IMR-90 (cell line): ENCODE results near the gene PLXNA4.

Source experiments
- CEBPB ChIP-seq: IDR thresholded peaks from 2 replicates; pipeline ENCODE4 v1.6.1; 2012; ENCODE audit warnings: low read depth, low read length, improper control_type of control experiment
- CTCF ChIP-seq: conservative IDR thresholded peaks from 2 replicates; pipeline ENCODE4 v1.5.1; 2012; ENCODE audit warnings: mild to moderate bottlenecking, low read depth, low read length, improper control_type of control experiment
- NFE2L2 ChIP-seq: fragments of 150-350 bp; IDR thresholded peaks from 2 replicates; pipeline ENCODE4 v1.6.1; 2016; ENCODE audit warnings: low read depth, mild to moderate bottlenecking, low read length
- POLR2A ChIP-seq: IDR thresholded peaks from 2 replicates; pipeline ENCODE4 v1.6.1; 2012; ENCODE audit warnings: mild to moderate bottlenecking, low read depth, low read length
- RFX5 ChIP-seq: IDR thresholded peaks from 2 replicates; pipeline ENCODE4 v1.8.0; 2012; ENCODE audit warnings: low read depth, mild to moderate bottlenecking, low read length, moderate library complexity
- SMC3 ChIP-seq: fragments of 150-350 bp; IDR thresholded peaks from 2 replicates; pipeline ENCODE4 v1.6.1; 2016; ENCODE audit warnings: low read depth, mild to moderate bottlenecking, antibody characterized with exemption, low read length, moderate library complexity
- USF2 ChIP-seq: fragments of 150-350 bp; IDR thresholded peaks from 2 replicates; pipeline ENCODE4 v1.6.1; 2017; ENCODE audit warnings: mild to moderate bottlenecking, antibody characterized with exemption, low read length, low read depth

DNA sequence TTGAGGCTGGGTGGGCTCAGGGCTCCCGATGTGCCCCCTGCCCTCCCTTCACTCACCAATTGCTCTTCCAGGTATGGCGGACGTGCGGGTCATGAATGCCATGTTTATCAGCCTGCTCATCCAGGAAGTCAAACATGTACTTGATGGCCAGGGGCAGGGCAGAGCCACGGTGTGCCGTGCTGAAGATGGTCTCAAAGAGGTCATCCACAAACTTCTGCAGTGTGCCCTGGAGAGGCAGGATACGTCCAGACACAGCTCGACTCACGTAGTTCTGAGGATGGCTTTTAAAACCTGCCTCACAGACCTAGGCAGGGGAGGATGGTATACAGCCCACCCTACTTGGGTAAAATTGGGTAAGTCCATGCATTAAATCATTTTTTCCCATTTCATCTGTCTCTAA is 431.2 kb downstream of the PLXNA4 start:
- TF ChIP-seq CEBPB (no peak), NFE2L2 (no peak), POLR2A (no peak), CTCF (no peak), SMC3 (no peak), USF2 (no peak), RFX5 (no peak)
